HUES64 (cell line): ENCODE data around the gene RBP3.

Source experiments
- H3K27ac ChIP-seq: 2 replicates; pipeline ENCODE4 v1.7.0; 2013; ENCODE audit warnings: low read depth, low read length, inconsistent platforms
- H3K27me3 ChIP-seq: 2 replicates; pipeline ENCODE4 v1.6.1; 2013; ENCODE audit warnings: mild to moderate bottlenecking, low read length; ENCODE audit not compliant: insufficient read depth
- H3K36me3 ChIP-seq: 2 replicates; pipeline ENCODE4 v1.6.1; 2013; ENCODE audit warnings: mild to moderate bottlenecking, low read length; ENCODE audit not compliant: insufficient read depth
- H3K4me1 ChIP-seq: 2 replicates; pipeline ENCODE4 v1.6.1; 2013; ENCODE audit warnings: mild to moderate bottlenecking, low read length, moderate library complexity; ENCODE audit not compliant: insufficient read depth
- H3K4me3 ChIP-seq: 2 replicates; pipeline ENCODE4 v1.5.1; 2013; ENCODE audit warnings: mild to moderate bottlenecking, low read length, moderate library complexity
- H3K9ac ChIP-seq: 2 replicates; pipeline ENCODE4 v1.6.1; 2013; ENCODE audit warnings: mild to moderate bottlenecking, low read depth, low read length
- H3K9me3 ChIP-seq: 2 replicates; pipeline ENCODE4 v1.6.1; 2013; ENCODE audit warnings: low read depth, low read length; ENCODE audit not compliant: insufficient read depth
- WGBS: fragments of 150-250, 120-280 bp; methylation state at CpG from one replicate; pipeline ENCODE4 v1.1.7; 2013; ENCODE audit warnings: missing lambda C conversion rate; 5-methylcytosine and 5-hydroxymethylcytosine counted together

RBP3 gene

DNA sequence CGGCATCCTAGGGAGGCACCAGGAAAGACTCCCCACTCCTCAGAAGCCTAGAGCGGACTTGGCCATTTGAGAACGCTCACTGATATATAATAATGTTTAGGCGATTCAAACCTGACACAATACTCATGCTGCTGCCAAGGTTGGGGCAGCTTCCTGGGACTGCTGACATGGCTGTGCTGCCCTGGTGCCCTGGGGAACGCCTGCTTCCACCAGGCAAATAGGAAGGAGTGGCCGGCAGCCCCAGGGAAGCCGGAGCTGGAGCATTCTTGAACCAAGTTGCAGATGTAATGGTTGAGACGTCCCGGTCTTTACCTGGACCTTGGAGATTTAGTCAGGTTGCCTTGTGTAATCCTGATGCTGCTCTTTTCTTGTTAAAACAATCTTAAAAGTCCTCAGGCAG lies 39.4 kb upstream of the RBP3 start:
- 86% methylated on average over 9 of the region's 9 CpGs for WGBS
- Histone ChIP-seq H3K27ac (no peak overlapping the region), H3K4me1 (no peaks in the 10 kb centered on the region), H3K9me3 (no peaks in the 10 kb centered on the region), H3K27me3 (peaks cover 3% of the 10 kb centered on the region; the same call in 1 of the 2 replicates), H3K4me3 (no peak overlapping the region), H3K36me3 (no peaks in the 10 kb centered on the region), H3K9ac (no peak overlapping the region)

DNA sequence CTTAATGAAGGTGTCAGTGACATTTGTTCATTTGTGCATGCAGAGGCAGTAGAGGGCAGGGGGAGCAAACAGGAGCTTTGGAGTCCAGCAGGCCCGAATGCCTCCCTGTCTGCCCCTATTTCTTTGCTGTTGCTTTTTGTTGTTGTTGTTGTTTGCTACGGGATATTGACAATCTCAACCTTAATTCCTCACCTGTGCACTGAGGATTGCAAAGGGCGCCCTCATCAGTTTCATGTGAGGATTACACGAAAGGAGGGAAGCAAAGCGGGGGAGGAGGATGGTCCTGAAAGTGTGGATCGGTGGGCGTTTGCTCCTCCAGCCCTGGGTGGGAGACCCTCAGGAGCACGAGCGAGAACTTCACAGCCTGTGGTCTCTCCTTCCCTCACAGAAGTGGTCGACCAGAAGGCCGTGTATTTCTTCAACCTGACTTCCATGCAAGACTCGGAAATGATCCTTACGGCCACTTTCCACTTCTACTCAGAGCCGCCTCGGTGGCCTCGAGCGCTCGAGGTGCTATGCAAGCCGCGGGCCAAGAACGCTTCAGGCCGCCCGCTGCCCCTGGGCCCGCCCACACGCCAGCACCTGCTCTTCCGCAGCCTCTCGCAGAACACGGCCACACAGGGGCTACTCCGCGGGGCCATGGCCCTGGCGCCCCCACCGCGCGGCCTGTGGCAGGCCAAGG lies 38.6 kb upstream of the RBP3 start:
- H3K27me3 ChIP-seq = no peaks in the 10 kb centered on the region
- no peaks in the 10 kb centered on the region for H3K9me3 ChIP-seq
- H3K9ac ChIP-seq = no peak overlapping the region
- H3K36me3 ChIP-seq = no peaks in the 10 kb centered on the region
- WGBS = 86% methylated on average over 33 of the region's 34 CpGs
- no peak overlapping the region for H3K4me3 ChIP-seq
- H3K27ac ChIP-seq = no peak overlapping the region
- no peaks in the 10 kb centered on the region for H3K4me1 ChIP-seq

DNA sequence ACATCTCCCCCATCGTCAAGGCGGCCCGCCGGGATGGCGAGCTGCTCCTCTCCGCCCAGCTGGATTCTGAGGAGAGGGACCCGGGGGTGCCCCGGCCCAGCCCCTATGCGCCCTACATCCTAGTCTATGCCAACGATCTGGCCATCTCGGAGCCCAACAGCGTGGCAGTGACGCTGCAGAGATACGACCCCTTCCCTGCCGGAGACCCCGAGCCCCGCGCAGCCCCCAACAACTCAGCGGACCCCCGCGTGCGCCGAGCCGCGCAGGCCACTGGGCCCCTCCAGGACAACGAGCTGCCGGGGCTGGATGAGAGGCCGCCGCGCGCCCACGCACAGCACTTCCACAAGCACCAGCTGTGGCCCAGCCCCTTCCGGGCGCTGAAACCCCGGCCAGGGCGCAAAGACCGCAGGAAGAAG lies 38.1 kb upstream of the RBP3 start:
- no peaks in the 10 kb centered on the region for H3K9me3 ChIP-seq
- H3K4me3 ChIP-seq = no peak overlapping the region
- H3K4me1 ChIP-seq = no peaks in the 10 kb centered on the region
- H3K27ac ChIP-seq = no peak overlapping the region
- no peak overlapping the region for H3K9ac ChIP-seq
- 96% methylated on average over 37 of the region's 37 CpGs for WGBS
- no peaks in the 10 kb centered on the region for H3K36me3 ChIP-seq
- no peaks in the 10 kb centered on the region for H3K27me3 ChIP-seq

DNA sequence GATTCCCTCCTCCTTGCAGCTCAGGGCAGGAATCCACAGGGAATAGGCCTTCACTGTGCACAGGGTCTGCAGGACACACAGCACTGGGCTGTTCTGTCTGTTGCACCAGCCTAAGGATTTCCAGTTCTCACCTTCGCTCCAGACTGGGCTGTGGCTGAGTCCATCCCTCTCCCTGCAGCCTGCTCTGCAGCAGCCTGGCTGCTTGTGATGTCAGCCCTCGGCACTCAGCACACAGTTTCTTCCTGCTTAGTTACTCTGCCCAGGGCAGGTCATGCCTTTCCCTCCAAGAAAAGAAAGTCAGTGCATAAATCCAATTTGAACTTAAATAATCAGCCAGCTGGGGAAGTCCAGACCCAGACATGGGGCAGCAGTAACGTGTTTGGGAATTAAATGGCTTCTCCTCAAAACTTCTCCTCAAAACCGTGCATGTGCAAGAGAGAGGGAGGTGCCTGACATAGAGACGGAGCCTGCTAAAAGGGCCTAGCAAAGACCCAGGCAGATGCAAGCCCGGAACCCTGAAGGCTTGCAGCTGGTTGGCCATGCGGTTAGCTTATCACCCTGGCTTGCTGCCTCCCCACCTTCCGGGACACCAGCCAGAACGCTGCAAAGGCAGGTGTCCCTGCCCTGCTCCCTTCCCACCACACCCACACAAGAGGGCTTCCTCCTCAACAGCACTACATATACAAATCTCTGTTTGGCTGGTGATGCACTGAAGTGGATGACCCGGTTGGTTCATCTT lies 36.8 kb upstream of the RBP3 start:
- Histone ChIP-seq H3K27ac (no peak overlapping the region), H3K9ac (no peak overlapping the region), H3K4me3 (no peak overlapping the region), H3K9me3 (no peaks in the 10 kb centered on the region), H3K36me3 (no peaks in the 10 kb centered on the region), H3K27me3 (no peaks in the 10 kb centered on the region), H3K4me1 (no peaks in the 10 kb centered on the region)
- WGBS = 84% methylated on average over 10 of the region's 10 CpGs

- Histone ChIP-seq H3K9ac (no peak overlapping the region), H3K27me3 (no peaks in the 10 kb centered on the region), H3K4me3 (no peak overlapping the region), H3K9me3 (no peaks in the 10 kb centered on the region), H3K27ac (no peak overlapping the region), H3K4me1 (no peaks in the 10 kb centered on the region), H3K36me3 (no peaks in the 10 kb centered on the region)
- WGBS = 34% methylated on average over 20 of the region's 20 CpGs
These were observed 36.1 kb upstream of the RBP3 start for GRCh38 chr10:47311932-47312662.

DNA sequence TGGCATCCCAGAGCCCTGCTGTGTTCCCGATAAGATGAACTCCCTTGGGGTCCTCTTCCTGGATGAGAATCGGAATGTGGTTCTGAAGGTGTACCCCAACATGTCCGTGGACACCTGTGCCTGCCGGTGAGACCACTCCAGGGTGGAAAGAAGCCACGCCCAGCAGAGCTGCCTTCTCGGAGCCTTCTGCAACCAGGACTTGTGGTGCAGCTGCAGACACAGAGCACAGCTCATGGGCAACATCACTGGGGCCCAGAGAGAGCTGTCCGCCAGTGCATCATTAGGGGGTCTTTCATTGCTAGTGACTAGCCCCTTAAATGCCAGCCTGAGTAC lies 35.5 kb upstream of the RBP3 start:
- Histone ChIP-seq H3K36me3 (no peaks in the 10 kb centered on the region), H3K9ac (no peak overlapping the region), H3K4me1 (no peaks in the 10 kb centered on the region), H3K27ac (no peak overlapping the region), H3K27me3 (no peaks in the 10 kb centered on the region), H3K4me3 (no peak overlapping the region), H3K9me3 (no peaks in the 10 kb centered on the region)
- WGBS = 88% methylated on average over 7 of the region's 7 CpGs

DNA sequence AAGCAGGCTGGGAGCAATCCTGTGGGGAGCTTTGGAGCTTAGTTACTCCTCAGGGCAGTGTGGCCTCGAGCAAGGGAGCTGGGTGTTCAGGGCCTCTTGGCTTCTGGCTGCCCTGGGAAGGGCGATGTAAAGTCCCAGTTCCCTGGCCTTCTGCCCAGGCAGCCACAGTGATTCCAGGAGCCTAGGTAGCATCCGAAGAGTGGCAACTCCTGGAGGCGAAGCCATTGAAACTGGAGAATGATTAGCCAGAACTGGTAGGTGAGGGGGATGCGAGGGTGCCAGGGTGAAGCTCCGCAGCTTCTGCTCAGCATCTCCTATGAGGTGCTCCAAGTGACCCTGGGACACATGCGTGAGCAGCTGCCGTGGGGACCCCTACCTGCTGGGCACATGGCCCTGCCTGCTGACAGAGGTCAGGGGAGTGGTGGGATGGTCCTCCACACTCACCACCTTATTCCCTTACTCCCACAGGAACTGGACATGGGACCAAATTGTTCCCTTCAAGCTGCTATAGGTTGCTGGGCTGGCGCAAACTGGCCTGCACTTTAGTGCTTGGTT lies 33.7 kb upstream of the RBP3 start:
- Histone ChIP-seq H3K27me3 (no peaks in the 10 kb centered on the region), H3K36me3 (no peaks in the 10 kb centered on the region), H3K9me3 (no peaks in the 10 kb centered on the region), H3K4me1 (no peaks in the 10 kb centered on the region), H3K4me3 (no peak overlapping the region), H3K27ac (no peak overlapping the region), H3K9ac (no peak overlapping the region)
- WGBS = 93% methylated on average over 9 of the region's 9 CpGs

GRCh38 chr10:47315421-47315820 lies 32.7 kb upstream of the RBP3 start:
- H3K27me3 ChIP-seq = no peaks in the 10 kb centered on the region
- H3K36me3 ChIP-seq = no peaks in the 10 kb centered on the region
- no peak overlapping the region for H3K4me3 ChIP-seq
- no peak overlapping the region for H3K27ac ChIP-seq
- H3K9me3 ChIP-seq = no peaks in the 10 kb centered on the region
- H3K9ac ChIP-seq = no peak overlapping the region
- 94% methylated on average over 2 of the region's 2 CpGs for WGBS
- H3K4me1 ChIP-seq = no peaks in the 10 kb centered on the region

GRCh38 chr10:47316131-47316530 lies 32.0 kb upstream of the RBP3 start:
- H3K27ac ChIP-seq = no peak overlapping the region
- no peak overlapping the region for H3K4me3 ChIP-seq
- 74% methylated on average over 5 of the region's 5 CpGs for WGBS
- H3K36me3 ChIP-seq = no peaks in the 10 kb centered on the region
- H3K9me3 ChIP-seq = no peaks in the 10 kb centered on the region
- H3K9ac ChIP-seq = no peak overlapping the region
- no peaks in the 10 kb centered on the region for H3K27me3 ChIP-seq
- H3K4me1 ChIP-seq = no peaks in the 10 kb centered on the region

GRCh38 chr10:47317251-47317650 lies 30.9 kb upstream of the RBP3 start:
- Histone ChIP-seq H3K4me1 (no peaks in the 10 kb centered on the region), H3K27ac (no peak overlapping the region), H3K36me3 (no peaks in the 10 kb centered on the region), H3K9ac (no peak overlapping the region), H3K9me3 (no peaks in the 10 kb centered on the region), H3K4me3 (no peak overlapping the region), H3K27me3 (no peaks in the 10 kb centered on the region)
- WGBS = 83% methylated on average over 4 of the region's 4 CpGs

DNA sequence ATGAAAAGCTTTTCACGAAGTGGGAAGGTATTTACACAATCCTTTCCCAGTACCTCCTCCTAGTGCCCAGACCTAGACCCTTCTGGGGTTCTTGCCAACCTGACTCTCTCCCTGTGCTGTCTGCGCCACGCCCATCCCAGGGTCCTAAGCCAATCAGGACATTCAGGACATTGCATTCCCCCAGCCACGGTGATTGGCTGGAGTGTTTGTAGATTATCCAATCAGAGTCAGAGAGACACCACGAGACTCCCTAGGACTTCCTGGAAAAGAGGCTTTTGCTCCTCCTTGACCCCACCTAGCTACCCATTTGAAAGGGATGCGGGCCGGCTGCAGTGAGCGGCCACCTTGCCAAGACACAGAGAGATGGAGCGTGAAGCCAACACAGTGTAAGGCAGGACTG lies 29.5 kb upstream of the RBP3 start:
- H3K4me1 ChIP-seq = no peaks in the 10 kb centered on the region
- 94% methylated on average over 9 of the region's 9 CpGs for WGBS
- H3K27me3 ChIP-seq = no peaks in the 10 kb centered on the region
- H3K9me3 ChIP-seq = no peaks in the 10 kb centered on the region
- no peak overlapping the region for H3K9ac ChIP-seq
- no peaks in the 10 kb centered on the region for H3K36me3 ChIP-seq
- H3K27ac ChIP-seq = no peak overlapping the region
- no peak overlapping the region for H3K4me3 ChIP-seq
